SK-N-SH (cell line): ENCODE results near the gene CD300C. TPM values are rescaled to one million over a fixed set of nuclear protein-coding genes. Genes with fewer than 3 reads are reported as not detected.

Experiments used
- CTCF ChIA-PET: fragments of 300-600, 350-600 bp; formaldehyde crosslinking; extraction: SDS; loops from one replicate; lab custom pipeline; 2021; lab: Yijun Ruan, JAX
- POLR2A ChIA-PET: fragments of 350-600 bp; sonication (Branson Sonifier 250); formaldehyde crosslinking; extraction: SDS; loops from one replicate; lab custom pipeline; 2020; ENCODE audit warnings: antibody characterized with exemption, inconsistent platforms; lab: Yijun Ruan, JAX
- DNase-seq: peaks from one replicate; pipeline ENCODE4 v3.0.0; 2012
- H2AFZ ChIP-seq: fragments of 200-600 bp; sonication (generic); 2 replicates; pipeline ENCODE4 v1.8.1; 2016; ENCODE audit warnings: antibody characterized with exemption, mild to moderate bottlenecking, low read depth
- H3F3A ChIP-seq: fragments of 200-600 bp; sonication (generic); replicated peaks from 2 replicates; pipeline ENCODE3; 2016; ENCODE audit warnings: antibody characterized with exemption, mild to moderate bottlenecking; ENCODE audit not compliant: insufficient read depth
- H3K27ac ChIP-seq, 2 experiments: fragments of 200-500 bp in 1 of 2; fragments of 200-600 bp in 1 of 2; sonication (Bioruptor generic) in 1 of 2; sonication (generic), shearing (Covaris generic) in 1 of 2; 2 replicates each; pipeline versions ENCODE4 v1.5.1 to v1.6.1; 2014 to 2016; ENCODE audit warnings: low read depth in 2 of 2, inconsistent platforms in 1 of 2, low read length in 1 of 2, mild to moderate bottlenecking in 1 of 2, mixed read lengths in 1 of 2
- H3K27me3 ChIP-seq: fragments of 200-600 bp; sonication (generic), shearing (Covaris generic); 2 replicates; pipeline ENCODE4 v1.6.1; 2016; ENCODE audit warnings: mixed run types; ENCODE audit not compliant: insufficient read depth
- H3K36me3 ChIP-seq, 2 experiments: fragments of 200-500 bp in 1 of 2; fragments of 200-600 bp in 1 of 2; sonication (Bioruptor generic) in 1 of 2; sonication (generic) in 1 of 2; replicated peaks in 1 of 2; 2 replicates each; pipeline versions ENCODE3 to v1.5.1; 2014 to 2016; ENCODE audit warnings: low read length in 1 of 2, mild to moderate bottlenecking in 1 of 2; ENCODE audit not compliant: insufficient read depth in 2 of 2, control insufficient read depth in 1 of 2
- H3K4me1 ChIP-seq, 2 experiments: fragments of 200-500 bp in 1 of 2; fragments of 200-600 bp in 1 of 2; sonication (Bioruptor generic) in 1 of 2; sonication (generic), shearing (Covaris generic) in 1 of 2; 2 replicates each; pipeline versions ENCODE4 v1.5.1 to v1.6.1; 2014 to 2016; ENCODE audit warnings: low read depth in 1 of 2, low read length in 1 of 2, mixed run types in 1 of 2; ENCODE audit not compliant: insufficient read depth in 2 of 2, control insufficient read depth in 1 of 2
- H3K4me2 ChIP-seq: fragments of 200-600 bp; sonication (generic), shearing (Covaris generic); 2 replicates; pipeline ENCODE4 v1.6.1; 2017; ENCODE audit warnings: mixed run types
- H3K4me3 ChIP-seq, 2 experiments: fragments of 200-500 bp in 1 of 2; fragments of 200-600 bp in 1 of 2; sonication (Bioruptor generic) in 1 of 2; sonication (generic), shearing (Covaris generic) in 1 of 2; 2 replicates each; pipeline versions ENCODE4 v1.5.1 to v1.8.1; 2014 to 2016; ENCODE audit warnings: low read depth in 2 of 2, inconsistent platforms in 1 of 2, low read length in 1 of 2, mild to moderate bottlenecking in 1 of 2, mixed read lengths in 1 of 2, moderate library complexity in 1 of 2
- H3K79me2 ChIP-seq: fragments of 200-600 bp; sonication (generic); 2 replicates; pipeline ENCODE4 v1.8.1; 2017; ENCODE audit warnings: mild to moderate bottlenecking; ENCODE audit not compliant: insufficient read depth
- H3K9ac ChIP-seq: fragments of 200-600 bp; sonication (generic); 2 replicates; pipeline ENCODE4 v1.6.1; 2017; ENCODE audit warnings: mixed run types
- H3K9me2 ChIP-seq: fragments of 200-600 bp; sonication (generic); 2 replicates; pipeline ENCODE4 v1.6.1; 2017; ENCODE audit warnings: mixed run types
- H3K9me3 ChIP-seq: fragments of 200-600 bp; sonication (generic); 2 replicates; pipeline ENCODE4 v1.6.1; 2017; ENCODE audit warnings: mixed run types, mild to moderate bottlenecking, moderate library complexity
- H4K20me1 ChIP-seq: fragments of 200-600 bp; sonication (generic); 2 replicates; pipeline ENCODE4 v1.6.1; 2017; ENCODE audit warnings: mild to moderate bottlenecking, mixed run types; ENCODE audit not compliant: insufficient read depth
- CHD2 ChIP-seq: fragments of 150-350 bp; IDR thresholded peaks from 2 replicates; pipeline ENCODE4 v1.6.1; 2018; ENCODE audit warnings: low read length; ENCODE audit not compliant: partially characterized antibody
- ELF1 ChIP-seq: IDR thresholded peaks from 2 replicates; pipeline ENCODE4 v1.4.0; 2012
- EP300 ChIP-seq, 2 experiments: IDR thresholded peaks; 2 replicates each; pipeline versions ENCODE4 v1.4.0 to v1.6.1; 2012; ENCODE audit warnings: borderline replicate concordance in 1 of 2, low read depth in 1 of 2, low read length in 1 of 2
- FOSL2 ChIP-seq: IDR thresholded peaks from 2 replicates; pipeline ENCODE4 v1.4.0; 2012; ENCODE audit warnings: low read depth, mild to moderate bottlenecking, moderate library complexity, borderline replicate concordance
- GABPA ChIP-seq: IDR thresholded peaks from 2 replicates; pipeline ENCODE4 v1.4.0; 2012; ENCODE audit warnings: low read depth, mild to moderate bottlenecking
- MEF2A ChIP-seq: IDR thresholded peaks from 2 replicates; pipeline ENCODE4 v1.4.0; 2012; ENCODE audit warnings: low read depth, borderline replicate concordance
- MXI1 ChIP-seq: IDR thresholded peaks from 2 replicates; pipeline ENCODE4 v1.6.1; 2012; ENCODE audit warnings: mild to moderate bottlenecking, low read depth, low read length, improper control_type of control experiment
- NRF1 ChIP-seq: IDR thresholded peaks from 2 replicates; pipeline ENCODE4 v1.6.1; 2012; ENCODE audit warnings: low read depth, mild to moderate bottlenecking, low read length
- RCOR1 ChIP-seq: fragments of 150-350 bp; IDR thresholded peaks from 2 replicates; pipeline ENCODE4 v1.6.1; 2017; ENCODE audit warnings: antibody characterized with exemption, low read length
- RFX5 ChIP-seq: IDR thresholded peaks from 2 replicates; pipeline ENCODE4 v1.6.1; 2012; ENCODE audit warnings: mild to moderate bottlenecking, improper control_type of control experiment, low read length
- RXRA ChIP-seq: IDR thresholded peaks from 2 replicates; pipeline ENCODE4 v1.4.0; 2012; ENCODE audit warnings: low read depth, mild to moderate bottlenecking, borderline replicate concordance
- SIN3A ChIP-seq: IDR thresholded peaks from 2 replicates; pipeline ENCODE4 v1.6.1; 2012; ENCODE audit warnings: low read depth, mild to moderate bottlenecking, low read length, moderate library complexity, borderline replicate concordance
- SMC3 ChIP-seq: IDR thresholded peaks from 2 replicates; pipeline ENCODE4 v1.6.1; 2012; ENCODE audit warnings: low read depth, low read length, improper control_type of control experiment
- YY1 ChIP-seq: IDR thresholded peaks from 2 replicates; pipeline ENCODE4 v1.4.0; 2012; ENCODE audit warnings: low read depth, mild to moderate bottlenecking
- WGBS: methylation state at CpG from one replicate; pipeline ENCODE4 v1.1.6; 2017; ENCODE audit warnings: low lambda C conversion rate; 5-methylcytosine and 5-hydroxymethylcytosine counted together
- polyA plus RNA-seq, 3 experiments: library from polyadenylated mRNA; depleted of rRNA; stranded (reverse); fragments of >200 nt; gene quantifications; 2 replicates each; pipeline ENCODE4 v1.2.3, GENCODE V29; 2012
- TF ChIP-seq, protein P1 (sequence below): IDR thresholded peaks from 2 replicates; pipeline ENCODE4 v1.4.0; 2012; ENCODE audit warnings: low read depth
- TF ChIP-seq, protein P2 (sequence below): IDR thresholded peaks from 2 replicates; pipeline ENCODE4 v1.4.0; 2012; ENCODE audit warnings: low read depth, borderline replicate concordance
- TF ChIP-seq, protein P3 (sequence below): IDR thresholded peaks from 2 replicates; pipeline ENCODE4 v1.6.1; 2012; ENCODE audit warnings: mild to moderate bottlenecking, low read depth, low read length, moderate library complexity
- TF ChIP-seq, protein P4 (sequence below): IDR thresholded peaks from 2 replicates; pipeline ENCODE4 v1.4.0; 2012; ENCODE audit warnings: low read depth, borderline replicate concordance

The CD300C gene
- polyA plus RNA-seq, 1 of the 3 experiments (the other 2 are of a cell fraction), result not detected

DNA sequence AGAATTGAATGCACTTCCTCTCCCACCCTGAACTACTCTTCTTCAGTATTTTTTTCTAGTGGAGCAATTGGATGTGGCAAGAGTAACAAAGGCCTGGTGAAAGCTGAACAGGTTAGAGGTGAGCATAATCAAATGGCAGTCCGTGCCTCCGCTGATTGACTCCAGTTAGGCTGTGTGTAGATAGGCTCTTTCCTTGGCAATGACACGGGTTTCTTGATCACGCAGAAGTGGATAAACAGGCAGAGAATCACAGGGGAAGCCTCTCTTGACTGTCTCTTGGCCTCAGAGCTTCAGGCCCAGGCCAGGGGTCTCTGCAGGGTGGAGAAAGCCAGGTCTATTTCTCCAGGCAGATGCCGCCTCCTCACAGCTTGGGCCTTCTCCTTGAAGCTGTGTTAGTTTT lies 18.8 kb downstream of the CD300C start:
- no peak for DNase-seq
- Histone ChIP-seq H3K4me3 (no peak overlapping the region), H3K79me2 (no peaks in the 10 kb centered on the region), H3K9ac (no peak overlapping the region), H3K4me2 (no peak overlapping the region), H3K27ac (no peak overlapping the region), H3K9me2 (no peaks in the 10 kb centered on the region), H3K27me3 (no peaks in the 10 kb centered on the region), H3K4me1 (no peaks in the 10 kb centered on the region), H2AFZ (no peak overlapping the region), H3K36me3 (no peaks in the 10 kb centered on the region), H3F3A (no peaks in the 10 kb centered on the region), H4K20me1 (no peaks in the 10 kb centered on the region), H3K9me3 (no peaks in the 10 kb centered on the region)
- no peak for TF ChIP-seq MXI1
- no peak for TF ChIP-seq RFX5
- TF ChIP-seq, protein P1, sequence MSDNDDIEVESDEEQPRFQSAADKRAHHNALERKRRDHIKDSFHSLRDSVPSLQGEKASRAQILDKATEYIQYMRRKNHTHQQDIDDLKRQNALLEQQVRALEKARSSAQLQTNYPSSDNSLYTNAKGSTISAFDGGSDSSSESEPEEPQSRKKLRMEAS, result no peak
- no peak for TF ChIP-seq YY1
- TF ChIP-seq, protein P2, sequence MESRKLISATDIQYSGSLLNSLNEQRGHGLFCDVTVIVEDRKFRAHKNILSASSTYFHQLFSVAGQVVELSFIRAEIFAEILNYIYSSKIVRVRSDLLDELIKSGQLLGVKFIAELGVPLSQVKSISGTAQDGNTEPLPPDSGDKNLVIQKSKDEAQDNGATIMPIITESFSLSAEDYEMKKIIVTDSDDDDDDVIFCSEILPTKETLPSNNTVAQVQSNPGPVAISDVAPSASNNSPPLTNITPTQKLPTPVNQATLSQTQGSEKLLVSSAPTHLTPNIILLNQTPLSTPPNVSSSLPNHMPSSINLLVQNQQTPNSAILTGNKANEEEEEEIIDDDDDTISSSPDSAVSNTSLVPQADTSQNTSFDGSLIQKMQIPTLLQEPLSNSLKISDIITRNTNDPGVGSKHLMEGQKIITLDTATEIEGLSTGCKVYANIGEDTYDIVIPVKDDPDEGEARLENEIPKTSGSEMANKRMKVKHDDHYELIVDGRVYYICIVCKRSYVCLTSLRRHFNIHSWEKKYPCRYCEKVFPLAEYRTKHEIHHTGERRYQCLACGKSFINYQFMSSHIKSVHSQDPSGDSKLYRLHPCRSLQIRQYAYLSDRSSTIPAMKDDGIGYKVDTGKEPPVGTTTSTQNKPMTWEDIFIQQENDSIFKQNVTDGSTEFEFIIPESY, result no peak
- TF ChIP-seq EP300 (IDR thresholded peaks at IDR 0.05; ENCODE audit: borderline replicate concordance in 1 of 2, low read depth in 1 of 2, low read length in 1 of 2), result no peak
- no peak for TF ChIP-seq FOSL2
- no peak for TF ChIP-seq RXRA
- TF ChIP-seq, protein P3, sequence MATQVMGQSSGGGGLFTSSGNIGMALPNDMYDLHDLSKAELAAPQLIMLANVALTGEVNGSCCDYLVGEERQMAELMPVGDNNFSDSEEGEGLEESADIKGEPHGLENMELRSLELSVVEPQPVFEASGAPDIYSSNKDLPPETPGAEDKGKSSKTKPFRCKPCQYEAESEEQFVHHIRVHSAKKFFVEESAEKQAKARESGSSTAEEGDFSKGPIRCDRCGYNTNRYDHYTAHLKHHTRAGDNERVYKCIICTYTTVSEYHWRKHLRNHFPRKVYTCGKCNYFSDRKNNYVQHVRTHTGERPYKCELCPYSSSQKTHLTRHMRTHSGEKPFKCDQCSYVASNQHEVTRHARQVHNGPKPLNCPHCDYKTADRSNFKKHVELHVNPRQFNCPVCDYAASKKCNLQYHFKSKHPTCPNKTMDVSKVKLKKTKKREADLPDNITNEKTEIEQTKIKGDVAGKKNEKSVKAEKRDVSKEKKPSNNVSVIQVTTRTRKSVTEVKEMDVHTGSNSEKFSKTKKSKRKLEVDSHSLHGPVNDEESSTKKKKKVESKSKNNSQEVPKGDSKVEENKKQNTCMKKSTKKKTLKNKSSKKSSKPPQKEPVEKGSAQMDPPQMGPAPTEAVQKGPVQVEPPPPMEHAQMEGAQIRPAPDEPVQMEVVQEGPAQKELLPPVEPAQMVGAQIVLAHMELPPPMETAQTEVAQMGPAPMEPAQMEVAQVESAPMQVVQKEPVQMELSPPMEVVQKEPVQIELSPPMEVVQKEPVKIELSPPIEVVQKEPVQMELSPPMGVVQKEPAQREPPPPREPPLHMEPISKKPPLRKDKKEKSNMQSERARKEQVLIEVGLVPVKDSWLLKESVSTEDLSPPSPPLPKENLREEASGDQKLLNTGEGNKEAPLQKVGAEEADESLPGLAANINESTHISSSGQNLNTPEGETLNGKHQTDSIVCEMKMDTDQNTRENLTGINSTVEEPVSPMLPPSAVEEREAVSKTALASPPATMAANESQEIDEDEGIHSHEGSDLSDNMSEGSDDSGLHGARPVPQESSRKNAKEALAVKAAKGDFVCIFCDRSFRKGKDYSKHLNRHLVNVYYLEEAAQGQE, result no peak
- TF ChIP-seq NRF1, result no peak
- TF ChIP-seq RCOR1, result no peak
- TF ChIP-seq SMC3, result no peak
- no peak for TF ChIP-seq SIN3A
- TF ChIP-seq, protein P4, sequence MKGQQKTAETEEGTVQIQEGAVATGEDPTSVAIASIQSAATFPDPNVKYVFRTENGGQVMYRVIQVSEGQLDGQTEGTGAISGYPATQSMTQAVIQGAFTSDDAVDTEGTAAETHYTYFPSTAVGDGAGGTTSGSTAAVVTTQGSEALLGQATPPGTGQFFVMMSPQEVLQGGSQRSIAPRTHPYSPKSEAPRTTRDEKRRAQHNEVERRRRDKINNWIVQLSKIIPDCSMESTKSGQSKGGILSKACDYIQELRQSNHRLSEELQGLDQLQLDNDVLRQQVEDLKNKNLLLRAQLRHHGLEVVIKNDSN, result no peak
- no peak for TF ChIP-seq CHD2
- TF ChIP-seq MEF2A, result no peak
- TF ChIP-seq ELF1, result no peak
- no peak for TF ChIP-seq GABPA
- POLR2A ChIA-PET, result no interaction called here
- CTCF ChIA-PET, result interaction anchor here (1.2 to 3.1 kb wide), 5 partner anchors 24 to 226 kb away, joined by 3 to 14 read pairs (median 3); partner anchors contain the start of genes CD300H and GPR142
- 36% methylated on average over 5 of the region's 5 CpGs for WGBS
